K562 (cell line): Measurements from ENCODE around the gene SLCO2B1. TPM values are rescaled to one million over a fixed set of nuclear protein-coding genes. Genes with fewer than 3 reads are reported as not detected.
A peak's percentile ranks its signal among the peaks of the same experiment; 100 is the strongest.

ENCODE experiments used
- ATAC-seq: fragments of 200-7000 bp; cut with Tn5 transposase; 3 replicates; pipeline ENCODE4 v1.9.1; 2020; ENCODE audit warnings: moderate library complexity
- BruUV-seq: library from RNA; stranded (reverse); fragments of 400-500 nt; replicated peaks from 2 replicates; lab custom pipeline; 2021; lab: Mats Ljungman, UMichigan
- CTCF ChIA-PET: fragments of 300-600 bp; formaldehyde crosslinking; extraction: SDS; loops from one replicate; lab custom pipeline; 2021; ENCODE audit warnings: low intra/inter-chr PET ratio; lab: Yijun Ruan, JAX
- POLR2A ChIA-PET: fragments of 300-600, 350-650 bp; sonication (Branson Sonifier 250); formaldehyde crosslinking; extraction: SDS; loops from one replicate; lab custom pipeline; 2021; ENCODE audit warnings: antibody characterized with exemption, inconsistent platforms; lab: Yijun Ruan, JAX
- DNase-seq, 4 experiments: peaks; one replicate each; pipeline versions ENCODE4 v3.0.0 to v3.0.0-alpha.2; 2011 to 2018; ENCODE audit warnings: low spot score in 3 of 4, mixed read lengths in 3 of 4; ENCODE audit errors: extremely low read depth in 1 of 4
- FAIRE-seq: peaks from 2 replicates; lab custom pipeline; 2011; peaks lifted over from hg19 to GRCh38; lab: Jason Lieb, UNC
- H2AFZ ChIP-seq: 2 replicates; pipeline ENCODE4 v1.6.0; 2011; ENCODE audit warnings: low read depth, low read length, control low read depth, inconsistent platforms
- H3K27ac ChIP-seq: fragments of 200-600 bp; 3 replicates; pipeline ENCODE4 v1.8.0; 2011; ENCODE audit warnings: low read depth, mild to moderate bottlenecking, control low read depth, inconsistent platforms, low read length, moderate library complexity, mixed read lengths; ENCODE audit errors: extremely low read depth
- H3K27me3 ChIP-seq, 2 experiments: fragments of 300-600 bp in 1 of 2; 2 replicates in 1 of 2; 3 replicates in 1 of 2; pipeline versions ENCODE4 v1.6.0 to v1.8.0; 2011; ENCODE audit warnings: inconsistent platforms in 2 of 2, low read length in 2 of 2, mild to moderate bottlenecking in 1 of 2, mixed read lengths in 1 of 2, moderate library complexity in 1 of 2; ENCODE audit not compliant: control insufficient read depth in 2 of 2, insufficient read depth in 2 of 2
- H3K36me3 ChIP-seq: fragments of 300-600 bp; 3 replicates; pipeline ENCODE4 v1.8.0; 2011; ENCODE audit warnings: mild to moderate bottlenecking, low read length, inconsistent platforms; ENCODE audit not compliant: control insufficient read depth, insufficient read depth
- H3K4me1 ChIP-seq, 2 experiments: fragments of 200-600 bp in 1 of 2; replicated peaks in 1 of 2; 2 replicates in 1 of 2; 3 replicates in 1 of 2; pipeline versions ENCODE4 v1.5.1 to v1.8.0; 2011; ENCODE audit warnings: inconsistent platforms in 2 of 2, low read length in 2 of 2, mild to moderate bottlenecking in 1 of 2, mixed read lengths in 1 of 2, moderate library complexity in 1 of 2; ENCODE audit not compliant: control insufficient read depth in 2 of 2, insufficient read depth in 2 of 2
- H3K4me2 ChIP-seq: 2 replicates; pipeline ENCODE4 v1.6.1; 2011; ENCODE audit warnings: low read length, control low read depth, inconsistent platforms, mixed read lengths; ENCODE audit not compliant: insufficient read depth
- H3K4me3 ChIP-seq: fragments of 200-600 bp; sonication (generic), shearing (Covaris generic); 2 replicates; pipeline ENCODE4 v1.5.1; 2016; ENCODE audit warnings: control low read depth, inconsistent platforms
- H3K79me2 ChIP-seq: fragments of 200-600 bp; 3 replicates; pipeline ENCODE4 v1.8.0; 2011; ENCODE audit warnings: low read length, inconsistent platforms; ENCODE audit not compliant: control insufficient read depth, insufficient read depth
- H3K9ac ChIP-seq, 2 experiments: 2 replicates each; pipeline versions ENCODE4 v1.6.0 to v1.6.1; 2011; ENCODE audit warnings: low read depth in 2 of 2, low read length in 2 of 2, control low read depth in 1 of 2, inconsistent platforms in 1 of 2, mild to moderate bottlenecking in 1 of 2, mixed read lengths in 1 of 2; ENCODE audit not compliant: insufficient read depth in 1 of 2
- H3K9me1 ChIP-seq: one replicate; pipeline ENCODE4 v1.6.0; 2011; ENCODE audit warnings: inconsistent platforms, mild to moderate bottlenecking, low read length, moderate library complexity; ENCODE audit not compliant: control insufficient read depth, insufficient read depth
- H3K9me3 ChIP-seq: replicated peaks from 2 replicates; pipeline ENCODE4 v1.5.1; 2011; ENCODE audit warnings: low read depth, low read length, inconsistent platforms; ENCODE audit not compliant: control insufficient read depth, insufficient read depth
- H4K20me1 ChIP-seq: replicated peaks from 2 replicates; pipeline ENCODE4 v1.6.1; 2011; ENCODE audit warnings: low read length, inconsistent platforms, mixed read lengths; ENCODE audit not compliant: control insufficient read depth, insufficient read depth
- BRF1 ChIP-seq: IDR thresholded peaks from 3 replicates; pipeline ENCODE4 v1.6.1; 2011; ENCODE audit warnings: borderline replicate concordance, mild to moderate bottlenecking; ENCODE audit not compliant: insufficient read length; ENCODE audit errors: extremely low read depth
- CHD7 ChIP-seq: fragments of 200-600 bp; sonication (generic); IDR thresholded peaks from one replicate; pipeline ENCODE4 v1.6.1; 2012; ENCODE audit warnings: mild to moderate bottlenecking, low read depth, low read length, inconsistent platforms
- HNRNPK ChIP-seq: fragments of 200-400 bp; formaldehyde crosslinking; IDR thresholded peaks from one replicate; pipeline ENCODE4 v1.6.1; 2018; ENCODE audit warnings: mild to moderate bottlenecking, low read depth, low read length; ENCODE audit not compliant: poor library complexity, severe bottlenecking
- NCOR1 ChIP-seq: fragments of 450-650 bp; IDR thresholded peaks from 2 replicates; pipeline ENCODE4 v1.6.1; 2016; ENCODE audit warnings: mild to moderate bottlenecking, moderate library complexity
- TCF3 ChIP-seq: sonication (generic); formaldehyde crosslinking; IDR thresholded peaks from 2 replicates; pipeline ENCODE4 v1.4.0; 2020; ENCODE audit warnings: mild to moderate bottlenecking, missing genetic modification reagents
- ZBTB5 ChIP-seq: fragments of 450-650 bp; IDR thresholded peaks from 2 replicates; pipeline ENCODE4 v1.6.1; 2017; ENCODE audit warnings: antibody characterized with exemption
- WGBS: fragments of 100-300 bp; shearing (Covaris generic); methylation state at CpG from one replicate; pipeline ENCODE4 v1.1.6; 2016; ENCODE audit warnings: low coverage, mixed read lengths; ENCODE audit not compliant: insufficient coverage; ENCODE audit errors: missing lambda C conversion rate; 5-methylcytosine and 5-hydroxymethylcytosine counted together
- in situ Hi-C: fragments of 300-500 bp; cut with MboI; formaldehyde crosslinking; loops from 4 replicates; pipeline ENCODE4 v1.15.0; 2018; ENCODE audit warnings: inconsistent platforms, mixed read lengths
- intact Hi-C: fragments of 100-400 bp; cut with micrococcal nuclease; formaldehyde crosslinking; loops from 2 replicates; pipeline ENCODE4 v1.14.2; 2022
- polyA plus RNA-seq, 8 experiments: library from polyadenylated mRNA; depleted of rRNA in 4 of 8; stranded (reverse) in 5 of 8; unstranded in 3 of 8; fragments of >200 nt; fragmentation: Nextera tagmentation in 2 of 8; fragmentation: Illumina TruSeq in 1 of 8; extraction: Ambion mirVana in 2 of 8; extraction: Trizol in 1 of 8; gene quantifications; 2 replicates each; pipeline versions ENCODE4 v1.2.1 to v1.2.3, GENCODE V29; 2011 to 2014; ENCODE audit warnings: inconsistent platforms in 1 of 8, missing spikeins in 1 of 8
- total RNA-seq, 7 experiments: library from RNA; depleted of rRNA in 6 of 7; stranded (reverse); fragments of >200 nt in 6 of 7; fragmentation: Illumina TruSeq in 2 of 7; extraction: Trizol in 2 of 7; gene quantifications; 2 replicates each; pipeline versions ENCODE4 v1.2.1 to v1.2.3, GENCODE V29; 2011 to 2021; ENCODE audit warnings: low replicate concordance in 1 of 7

The SLCO2B1 gene
- total and polyA plus RNA-seq, 9 of the 15 experiments (the other 6 are each of a cell fraction or from before 2014, with no cell fraction given): 0.70 to 14.7 (median 7.6) TPM

- H2AFZ ChIP-seq: no peak overlapping the region
- H3K9me1 ChIP-seq: no peaks in the 10 kb centered on the region
- no peak for DNase-seq
- 30% methylated on average over 25 of the region's 25 CpGs for WGBS
- H3K27me3 ChIP-seq: peaks cover 0 to 8% of the 10 kb centered on the region in 2 experiments; a peak in 1 of 5 replicates
- no peaks in the 10 kb centered on the region for H3K79me2 ChIP-seq
- H3K4me2 ChIP-seq: no peak overlapping the region
- POLR2A ChIA-PET: interaction anchor here (0.5 to 0.6 kb wide), 2 partner anchors 11 to 14 kb away, joined by 3 read pairs; no protein-coding TSS in a partner anchor
- in situ Hi-C loops (no loop called here), intact Hi-C loops (no loop called here)
- FAIRE-seq: no peak
- H3K27ac ChIP-seq: no peak overlapping the region
- no peaks in the 10 kb centered on the region for H3K36me3 ChIP-seq
- H3K4me1 ChIP-seq: no peaks in the 10 kb centered on the region; a peak in 1 of 5 replicates
- no TSS peak for BruUV-seq
- peaks cover 4% of the 10 kb centered on the region; the same call in 1 of the 2 replicates for H4K20me1 ChIP-seq
- H3K4me3 ChIP-seq: no peak overlapping the region
- ATAC-seq: no peak
- no peaks in the 10 kb centered on the region; the same call in 1 of the 2 replicates for H3K9me3 ChIP-seq
- CTCF ChIA-PET: interaction anchor here (0.7 kb wide), 1 partner anchor 70 kb away, joined by 3 read pairs; no protein-coding TSS in a partner anchor
- H3K9ac ChIP-seq: peak overlapping the region in 1 of 2 experiments; percentile 63; a peak in 1 of 4 replicates
- TF ChIP-seq NCOR1 (no peak), BRF1 (no peak), HNRNPK (no peak), ZBTB5 (no peak), TCF3 (CRISPR knock-in tag) (no peak), CHD7 (no peak)
Measured at GRCh38 chr11:75163921-75164849, 13.3 kb downstream of the SLCO2B1 start.
